Right lobe of liver (tissue), 6 donors: Measurements from ENCODE around the gene GUCY2D. TPM values are rescaled to one million over a fixed set of nuclear protein-coding genes. Genes with fewer than 3 reads are reported as not detected.

ENCODE experiments used
- ATAC-seq, 4 donors: fragments of 200-7000 bp; cut with Tn5 transposase; one replicate each; pipeline ENCODE4 v1.9.1; 2020; ENCODE audit warnings: mild to moderate bottlenecking in 4 of 4, moderate library complexity in 4 of 4
- DNase-seq, 3 donors: peaks; one replicate each; pipeline ENCODE4 v3.0.0-alpha.2; 2020
- H3K27ac ChIP-seq, 3 donors: fragments of 200-600 bp; one replicate each; pipeline ENCODE4 v1.8.0; 2022
- H3K27me3 ChIP-seq, 2 donors: fragments of 200-600 bp; one replicate each; pipeline ENCODE4 v1.8.0; 2022
- H3K36me3 ChIP-seq, 4 donors: fragments of 200-600 bp; sonication (generic) in 1 of 4; one replicate each; pipeline versions ENCODE4 v1.5.1 to v1.8.0; 2017 to 2022; ENCODE audit warnings: control low read depth in 1 of 4
- H3K4me1 ChIP-seq, 4 donors: fragments of 200-600 bp; sonication (generic) in 1 of 4; one replicate each; pipeline versions ENCODE4 v1.5.1 to v1.8.0; 2017 to 2022; ENCODE audit warnings: control low read depth in 1 of 4
- H3K4me3 ChIP-seq, 3 donors: fragments of 200-600 bp; one replicate each; pipeline ENCODE4 v1.8.0; 2022
- H3K9me3 ChIP-seq, 4 donors: fragments of 200-600 bp; sonication (generic) in 1 of 4; one replicate each; pipeline versions ENCODE4 v1.5.1 to v1.8.0; 2017 to 2022; ENCODE audit warnings: control low read depth in 1 of 4
- CTCF ChIP-seq, 4 donors: fragments of 200-600 bp in 3 of 4; fragments of 450-650 bp in 1 of 4; IDR thresholded peaks; one replicate each; pipeline versions ENCODE4 v1.5.1 to v1.8.0; 2016 to 2022; ENCODE audit warnings: antibody characterized with exemption in 4 of 4, mild to moderate bottlenecking in 2 of 4
- POLR2A ChIP-seq: fragments of 450-650 bp; IDR thresholded peaks from one replicate; pipeline ENCODE4 v1.6.1; 2017; ENCODE audit warnings: antibody characterized with exemption, mild to moderate bottlenecking
- WGBS: methylation state at CpG from one replicate; pipeline ENCODE4 v1.1.6; 2018; ENCODE audit warnings: low coverage, low lambda C conversion rate; ENCODE audit not compliant: insufficient coverage; ENCODE audit errors: missing lambda C conversion rate; 5-methylcytosine and 5-hydroxymethylcytosine counted together
- intact Hi-C, 2 donors: fragments of 100-400 bp; cut with DNase I; formaldehyde crosslinking; loops; one replicate each; pipeline versions ENCODE4 v1.11.2 to v1.14.1; 2022
- total RNA-seq, 6 experiments: library from RNA; depleted of rRNA in 2 of 6; stranded (reverse); fragments of >200 nt in 2 of 6; fragmentation: NEBNext Ultra II Directional in 3 of 6; extraction: Animal tissue kit (Norgen Biotek cat#: 25700) in 3 of 6; gene quantifications; one replicate each; pipeline versions ENCODE4 v1.1.0 to v1.2.4, GENCODE V29; 2016 to 2023
- donor health status: DM: no; HTN: yes; CAD: no.
- donor health status: DM: no; HTN: no; CAD: no.
- donor health status: DM: no; HTN: no; CAD: no.
- donor health status: DM: no; HTN: yes; CAD: no.
- donor health status: DM: no; HTN: yes; CAD: no.

The GUCY2D gene
- total RNA-seq, 6 experiments from 2014 or later, result 0.33 TPM; not detected in 5

- intact Hi-C loops, result loop anchor here in 1 of 2 donors (10.0 kb wide), 1 partner anchor 140 kb away; no protein-coding TSS in a partner anchor
- Histone ChIP-seq H3K4me1 (peaks cover 0 to 6% (median 0%) of the 10 kb centered on the region in 4 donors), H3K27me3 (no peaks in the 10 kb centered on the region), H3K27ac (no peak overlapping the region), H3K4me3 (no peak overlapping the region), H3K9me3 (no peaks in the 10 kb centered on the region), H3K36me3 (no peaks in the 10 kb centered on the region)
- ATAC-seq, result no peak
- no peak for DNase-seq
- WGBS, result 71% methylated on average over 6 of the region's 24 CpGs
- no peak for TF ChIP-seq CTCF (IDR thresholded peaks at IDR 0.05)
- no peak for TF ChIP-seq POLR2A
Observed at GRCh38 chr17:8044819-8045810, 42.7 kb downstream of the GUCY2D start.

- H3K9me3 ChIP-seq, result no peaks in the 10 kb centered on the region
- no peak for ATAC-seq
- H3K27ac ChIP-seq, result no peak overlapping the region
- WGBS, result 75% methylated on average over 4 of the region's 11 CpGs
- no peak overlapping the region for H3K4me3 ChIP-seq
- DNase-seq, result no peak
- no peaks in the 10 kb centered on the region for H3K27me3 ChIP-seq
- H3K4me1 ChIP-seq, result no peaks in the 10 kb centered on the region
- intact Hi-C loops, result loop anchor here in 1 of 2 donors (10.0 kb wide), 1 partner anchor 142 kb away; no protein-coding TSS in a partner anchor
- TF ChIP-seq CTCF (IDR thresholded peaks at IDR 0.05) (no peak), POLR2A (no peak)
- H3K36me3 ChIP-seq, result no peaks in the 10 kb centered on the region
Observed at GRCh38 chr17:8046306-8046928, 44.0 kb downstream of the GUCY2D start.

GRCh38 chr17:8046929-8047768 is 44.7 kb downstream of the GUCY2D start:
- intact Hi-C loops, result loop anchor here in 1 of 2 donors (10.0 kb wide), 1 partner anchor 142 kb away; no protein-coding TSS in a partner anchor
- Histone ChIP-seq H3K27ac (no peak overlapping the region), H3K4me3 (no peak overlapping the region), H3K4me1 (no peaks in the 10 kb centered on the region), H3K9me3 (no peaks in the 10 kb centered on the region), H3K36me3 (no peaks in the 10 kb centered on the region), H3K27me3 (no peaks in the 10 kb centered on the region)
- DNase-seq (no peak), ATAC-seq (no peak)
- 60% methylated on average over 4 of the region's 24 CpGs for whole genome bisulfite sequencing
- TF ChIP-seq POLR2A, result no peak
- TF ChIP-seq CTCF (IDR thresholded peaks at IDR 0.05), result no peak

- no peaks in the 10 kb centered on the region for H3K4me1 ChIP-seq
- no peak overlapping the region for H3K4me3 ChIP-seq
- H3K9me3 ChIP-seq, result no peaks in the 10 kb centered on the region
- intact Hi-C loops, result loop anchor here in 1 of 2 donors (10.0 kb wide), 1 partner anchor 143 kb away; no protein-coding TSS in a partner anchor
- WGBS, result 60% methylated on average over 1 of the region's 4 CpGs
- no peaks in the 10 kb centered on the region for H3K36me3 ChIP-seq
- ATAC-seq (no peak), DNase-seq (no peak)
- TF ChIP-seq CTCF (IDR thresholded peaks at IDR 0.05) (no peak), POLR2A (no peak)
- no peaks in the 10 kb centered on the region for H3K27me3 ChIP-seq
- no peak overlapping the region for H3K27ac ChIP-seq
Observed at GRCh38 chr17:8047769-8048110, 45.3 kb downstream of the GUCY2D start.
